OCI-LY7 (cell line): ENCODE results near the gene KLHL28. TPM values are rescaled to one million over a fixed set of nuclear protein-coding genes. Genes with fewer than 3 reads are reported as not detected.

Experiments
- Bru-seq: library from RNA; stranded (reverse); fragments of 400-500 nt; gene quantifications from one replicate; lab custom pipeline; 2021; lab: Mats Ljungman, UMichigan
- BruChase-seq, 2 experiments: library from RNA; stranded (reverse); fragments of 400-500 nt; gene quantifications; one replicate each; lab custom pipeline; 2021; lab: Mats Ljungman, UMichigan
- BruUV-seq: library from RNA; stranded (reverse); fragments of 400-500 nt; replicated peaks from 2 replicates; lab custom pipeline; 2021; lab: Mats Ljungman, UMichigan
- CTCF ChIA-PET: fragments of 300-600 bp; sonication (Branson Sonifier 250); formaldehyde crosslinking; loops from one replicate; lab custom pipeline; 2022; ENCODE audit warnings: antibody characterized with exemption; ENCODE audit not compliant: unreplicated experiment; lab: Charles Lee
- POLR2A ChIA-PET: fragments of 300-600 bp; sonication (Branson Sonifier 250); formaldehyde crosslinking; loops from one replicate; lab custom pipeline; 2022; ENCODE audit warnings: antibody characterized with exemption; lab: Charles Lee
- DNase-seq: peaks from one replicate; pipeline ENCODE4 v3.0.0-alpha.2; 2015; ENCODE audit warnings: low spot score
- H2AFZ ChIP-seq: fragments of 200-600 bp; sonication (generic), shearing (Covaris generic); 2 replicates; pipeline ENCODE4 v1.6.1; 2014; ENCODE audit warnings: mild to moderate bottlenecking, antibody characterized with exemption, low read length, moderate library complexity
- H3K27ac ChIP-seq: fragments of 200-600 bp; sonication (generic); 2 replicates; pipeline ENCODE4 v1.5.1; 2014; ENCODE audit warnings: mixed run types, low read depth, mild to moderate bottlenecking, moderate library complexity, low read length, inconsistent platforms; ENCODE audit not compliant: poor library complexity, severe bottlenecking
- H3K36me3 ChIP-seq: fragments of 200-600 bp; sonication (generic); 2 replicates; pipeline ENCODE4 v1.6.1; 2014; ENCODE audit warnings: mild to moderate bottlenecking, antibody characterized with exemption, low read length, moderate library complexity, mixed read lengths; ENCODE audit not compliant: insufficient read depth
- H3K4me1 ChIP-seq: fragments of 200-600 bp; sonication (generic); 2 replicates; pipeline ENCODE4 v1.5.1; 2014; ENCODE audit warnings: mild to moderate bottlenecking, low read length; ENCODE audit not compliant: insufficient read depth, poor library complexity, severe bottlenecking
- H3K4me2 ChIP-seq: fragments of 200-600 bp; sonication (generic); 2 replicates; pipeline ENCODE4 v1.6.1; 2014; ENCODE audit warnings: mild to moderate bottlenecking, low read length
- H3K4me3 ChIP-seq: fragments of 200-600 bp; sonication (generic); 2 replicates; pipeline ENCODE4 v1.5.1; 2014; ENCODE audit warnings: mild to moderate bottlenecking, low read depth, low read length; ENCODE audit not compliant: poor library complexity, severe bottlenecking
- H3K79me2 ChIP-seq: fragments of 200-600 bp; sonication (generic); 2 replicates; pipeline ENCODE4 v1.6.1; 2016; ENCODE audit warnings: low read depth, mild to moderate bottlenecking, low read length, moderate library complexity, mixed read lengths; ENCODE audit not compliant: insufficient read depth
- H3K9me2 ChIP-seq: fragments of 200-600 bp; sonication (generic); 2 replicates; pipeline ENCODE4 v1.6.1; 2016; ENCODE audit warnings: mild to moderate bottlenecking, low read length, mixed read lengths; ENCODE audit not compliant: insufficient read depth
- H3K9me3 ChIP-seq: fragments of 200-600 bp; sonication (generic); 2 replicates; pipeline ENCODE4 v1.6.1; 2014; ENCODE audit warnings: mild to moderate bottlenecking, mixed run types, low read length, mixed read lengths
- H4K20me1 ChIP-seq: fragments of 200-600 bp; sonication (generic); 2 replicates; pipeline ENCODE4 v1.6.1; 2014; ENCODE audit warnings: mild to moderate bottlenecking, antibody characterized with exemption, low read length, moderate library complexity, mixed read lengths; ENCODE audit not compliant: insufficient read depth
- CTCF ChIP-seq: fragments of 200-600 bp; sonication (generic); conservative IDR thresholded peaks from 2 replicates; pipeline ENCODE4 v1.5.1; 2014; ENCODE audit warnings: mild to moderate bottlenecking, antibody characterized with exemption, low read length, moderate library complexity, mixed read lengths
- EZH2phosphoT487 ChIP-seq: fragments of 200-600 bp; sonication (generic); IDR thresholded peaks from 2 replicates; pipeline ENCODE4 v1.6.1; 2018; ENCODE audit warnings: low read depth, borderline replicate concordance, mild to moderate bottlenecking, mixed run types, antibody characterized with exemption, low read length, moderate library complexity, mixed read lengths
- intact Hi-C: fragments of 100-400 bp; cut with micrococcal nuclease; formaldehyde crosslinking; loops from one replicate; pipeline ENCODE4 v1.10.0; 2022; ENCODE audit not compliant: unreplicated experiment
- long read RNA-seq: library from polyadenylated mRNA; stranded (forward); transcript quantifications from one replicate; pipeline ENCODE4 v2.0.0, GENCODE V29; 2022
- total RNA-seq, 2 experiments: library from RNA; depleted of rRNA in 1 of 2; stranded (reverse); fragments of >200 nt in 1 of 2; shearing (Covaris generic) in 1 of 2; gene quantifications; 2 replicates each; pipeline ENCODE4 v1.2.3, GENCODE V29; 2014 to 2022

The KLHL28 gene
- total RNA-seq (2014; rRNA removed; shearing (Covaris generic)) = 3.7 and 10.6 TPM in 2 replicates
- total RNA-seq (2022) = 11.9 and 12.7 TPM in 2 replicates
- Bru-seq, nascent RNA = percentile 78 among the genes with signal in this experiment
- BruChase-seq, experiment 1, labeled RNA remaining after a 6-hour chase = percentile 58 among the genes with signal in this experiment
- percentile 71 among the genes with signal in this experiment for BruChase-seq, experiment 2, labeled RNA remaining after a 2-hour chase
- long read RNA-seq, full-length matches to known transcripts = 5 of 18 reads
- long read RNA-seq, partial matches to known transcripts = 1 of 18 reads
- long read RNA-seq, other reads (novel, unspliced or antisense) = 12 of 18 reads

- Histone ChIP-seq H3K36me3 (peaks cover 4% of the 10 kb centered on the region; the same call in 1 of the 2 replicates), H4K20me1 (peaks cover 34% of the 10 kb centered on the region), H3K79me2 (peaks cover 90% of the 10 kb centered on the region), H3K4me3 (peak within 1 kb of the TSS; percentile 86), H3K9me3 (no peaks in the 10 kb centered on the region), H3K4me1 (peaks cover 22% of the 10 kb centered on the region), H3K4me2 (peak within 1 kb of the TSS; percentile 97), H3K9me2 (no peaks in the 10 kb centered on the region), H3K27ac (peak within 1 kb of the TSS; percentile 75), H2AFZ (peak within 1 kb of the TSS; percentile 62)
- ChIA-PET CTCF (interaction anchor here (0.7 kb wide), 1 partner anchor 123 kb away, joined by 3 read pairs; no protein-coding TSS in a partner anchor), POLR2A (interaction anchor here (0.7 to 3.8 kb wide), 13 partner anchors 9 to 179 kb away, joined by 3 to 17 read pairs (median 3); partner anchors contain the start of gene FKBP3)
- DNase-seq = peak; percentile 99
- no TSS peak for BruUV-seq
- intact Hi-C loops = loop anchor here (1.0 to 2.0 kb wide), 4 partner anchors 63 to 291 kb away; partner anchors contain the start of genes FKBP3, MIS18BP1 and PRPF39
- TF ChIP-seq CTCF = no peak
- no peak for TF ChIP-seq EZH2phosphoT487
Measured at GRCh38 chr14:44961554-44962333, at the start of gene KLHL28, which contains the start of gene TOGARAM1. Gene KLHL28, minus strand, starts transcription at chr14:44961947. Its CDS starts 16,019 bp downstream, at chr14:44945928. Gene TOGARAM1, plus strand, starts transcription at chr14:44962190. Its CDS starts 232 bp downstream, at chr14:44962422.

GRCh38 chr14:45003924-45004323 is 42.2 kb upstream of the KLHL28 start:
- H3K4me3 ChIP-seq = no peak overlapping the region
- ChIA-PET POLR2A (interaction anchor here (0.6 kb wide), 1 partner anchor 56 kb away, joined by 4 read pairs; no protein-coding TSS in a partner anchor), CTCF (no interaction called here)
- H3K27ac ChIP-seq = no peak overlapping the region
- peaks cover 24% of the 10 kb centered on the region; the same call in 1 of the 2 replicates for H3K36me3 ChIP-seq
- BruUV-seq = no TSS peak
- no peaks in the 10 kb centered on the region for H3K9me2 ChIP-seq
- no peak for TF ChIP-seq EZH2phosphoT487
- no peak for TF ChIP-seq CTCF
- intact Hi-C loops = no loop called here
- no peak for DNase-seq
- H3K4me2 ChIP-seq = no peak overlapping the region
- H2AFZ ChIP-seq = no peak overlapping the region
- no peaks in the 10 kb centered on the region for H3K9me3 ChIP-seq
- H3K79me2 ChIP-seq = no peaks in the 10 kb centered on the region
- no peaks in the 10 kb centered on the region for H4K20me1 ChIP-seq
- no peaks in the 10 kb centered on the region for H3K4me1 ChIP-seq
